Medulla oblongata (tissue), 1 donor: ENCODE results near the gene SND1.

ENCODE experiments used
- DNase-seq: peaks from one replicate; pipeline ENCODE4 v3.0.0-alpha.2; 2015; ENCODE audit errors: extremely low spot score

The SND1 gene

DNA sequence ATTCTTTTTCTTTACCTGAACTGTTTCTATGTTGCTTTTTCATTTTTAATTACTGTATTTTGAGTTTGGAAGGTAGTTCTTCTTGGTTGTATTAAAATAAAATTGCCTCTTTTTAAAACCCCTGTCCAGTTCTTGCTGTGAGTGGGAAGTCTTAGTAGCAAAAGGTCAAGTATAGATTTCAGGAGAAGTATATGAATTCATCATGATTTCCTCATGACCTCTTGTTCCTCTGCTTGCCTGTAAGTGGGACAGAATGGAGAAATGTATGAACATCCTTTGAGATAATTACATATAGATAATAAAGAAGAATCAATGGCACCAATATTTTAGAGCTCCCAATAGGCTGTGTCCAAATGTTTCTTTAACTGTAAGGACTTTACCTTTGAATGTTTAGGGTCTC, 253.0 kb downstream of the SND1 start:
- no peak for DNase-seq

DNA sequence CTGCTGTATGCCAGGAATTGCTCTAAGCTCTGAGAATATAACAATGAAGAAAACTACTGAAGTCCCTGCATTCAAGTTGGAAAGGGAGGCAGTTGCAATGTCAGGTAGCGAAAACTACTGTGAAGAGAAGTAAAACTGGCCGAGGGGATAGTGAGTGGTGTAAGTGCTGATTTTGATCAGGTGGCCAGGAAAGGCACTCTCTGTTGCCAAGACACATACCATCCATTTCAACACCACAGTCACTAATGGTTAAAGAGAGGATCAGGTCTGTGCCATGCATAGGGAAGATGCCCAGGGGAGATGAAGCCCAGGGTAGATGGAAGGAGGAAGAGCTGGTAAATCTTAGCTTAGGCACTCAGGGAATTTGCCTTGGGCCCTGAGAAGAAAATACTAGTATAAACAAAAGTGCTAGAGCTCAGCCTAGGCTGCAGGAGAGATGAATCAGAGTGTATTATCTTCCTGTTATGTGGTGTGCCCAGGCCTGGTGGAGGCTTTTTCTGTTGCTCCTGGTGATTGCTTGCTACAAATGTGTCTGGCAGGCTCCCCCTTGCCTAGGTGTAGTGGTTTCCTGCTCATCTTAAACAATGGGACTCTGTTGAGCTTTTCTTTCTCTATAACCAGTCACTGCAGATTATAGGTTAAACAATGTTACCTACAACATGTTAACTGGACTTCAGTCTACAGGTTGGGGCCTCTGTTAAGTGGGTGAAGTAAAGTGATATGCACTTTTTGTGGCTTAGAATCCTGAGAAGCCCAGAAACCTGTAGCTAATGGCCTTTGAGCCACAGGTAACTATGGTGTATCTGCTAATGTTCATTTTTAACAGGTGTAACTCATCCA, 253.7 kb downstream of the SND1 start:
- no peak for DNase-seq

DNA sequence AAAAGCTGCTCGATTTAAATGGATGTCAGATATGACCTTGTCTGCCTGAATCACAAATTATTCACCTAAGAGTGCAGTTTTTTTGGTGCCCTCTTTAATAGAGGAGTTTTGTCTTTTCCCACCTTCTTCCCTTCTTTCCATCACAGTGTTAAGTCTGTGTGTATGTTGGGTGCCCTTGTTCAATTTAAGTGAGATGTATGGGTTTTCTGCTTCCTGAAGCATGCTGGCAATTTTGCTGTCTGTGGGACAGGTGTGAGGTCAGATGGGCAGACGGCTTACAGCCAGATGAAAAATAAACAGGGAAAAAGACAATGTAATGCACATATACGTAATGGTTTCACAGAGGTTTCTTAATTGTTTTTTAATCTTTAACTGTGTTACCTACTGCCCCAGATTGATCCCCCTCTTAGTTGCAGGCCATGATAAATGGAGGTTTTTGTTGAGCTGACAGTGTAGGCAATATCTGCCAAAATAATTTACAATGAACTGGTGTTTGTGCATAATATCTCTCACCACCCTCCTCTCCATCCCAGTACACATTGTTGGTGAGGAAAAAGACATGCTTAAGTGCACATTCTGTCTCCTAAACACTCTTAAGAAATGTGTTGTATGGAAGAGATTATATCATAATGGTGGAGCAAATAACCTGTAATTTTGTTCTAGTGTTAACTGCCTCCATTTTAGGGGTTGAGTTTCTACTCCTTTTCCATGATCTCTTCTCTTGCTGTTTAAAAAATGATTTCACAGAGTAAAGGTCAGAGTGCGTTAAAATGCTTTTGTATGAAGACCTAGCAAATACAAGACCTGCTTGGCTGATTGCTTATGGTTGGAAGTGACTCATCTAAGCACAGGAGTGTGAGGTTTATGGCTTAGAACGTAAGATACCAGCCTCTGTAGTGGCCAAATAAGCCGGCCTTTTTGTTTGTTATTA, 255.4 kb downstream of the SND1 start:
- DNase-seq: no peak

DNA sequence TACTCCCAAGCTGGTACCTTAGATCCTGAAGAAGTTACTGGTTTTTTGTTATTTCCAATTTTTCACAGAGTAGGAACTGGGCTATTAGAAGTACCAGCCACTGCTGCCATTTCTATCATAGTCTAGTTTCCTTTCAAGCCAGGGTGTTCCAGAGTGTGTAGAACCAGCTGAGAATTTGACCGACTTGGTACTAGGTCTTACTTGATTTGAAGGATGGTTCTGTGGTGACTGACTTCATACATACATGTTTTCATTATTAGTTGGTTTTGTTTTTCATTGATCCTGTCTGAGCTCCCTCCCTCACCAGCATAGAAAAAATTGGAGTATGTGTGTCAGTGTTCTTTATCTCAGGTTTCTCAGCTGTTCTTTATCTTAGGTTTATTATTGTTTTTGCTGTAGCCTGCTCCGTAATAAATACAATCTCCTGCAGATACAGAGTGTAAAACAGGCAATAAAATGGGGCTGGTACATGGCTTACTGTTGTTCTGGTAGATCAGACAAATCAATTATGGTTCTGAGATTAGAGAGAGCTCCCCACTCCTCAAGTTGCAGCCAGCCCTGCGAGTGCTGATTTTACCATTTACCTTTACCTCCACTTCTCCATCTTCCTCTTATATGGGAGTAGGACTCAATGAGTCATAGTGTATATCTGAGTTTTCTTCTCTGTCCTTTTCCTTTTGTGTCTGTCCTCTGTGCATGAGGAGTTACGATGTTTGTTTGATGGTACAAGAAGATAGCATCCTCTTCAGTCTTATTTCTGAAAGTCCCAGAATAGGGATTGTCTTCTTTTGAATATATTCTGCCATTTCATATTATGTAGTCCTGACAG, 256.6 kb downstream of the SND1 start:
- no peak for DNase-seq

DNA sequence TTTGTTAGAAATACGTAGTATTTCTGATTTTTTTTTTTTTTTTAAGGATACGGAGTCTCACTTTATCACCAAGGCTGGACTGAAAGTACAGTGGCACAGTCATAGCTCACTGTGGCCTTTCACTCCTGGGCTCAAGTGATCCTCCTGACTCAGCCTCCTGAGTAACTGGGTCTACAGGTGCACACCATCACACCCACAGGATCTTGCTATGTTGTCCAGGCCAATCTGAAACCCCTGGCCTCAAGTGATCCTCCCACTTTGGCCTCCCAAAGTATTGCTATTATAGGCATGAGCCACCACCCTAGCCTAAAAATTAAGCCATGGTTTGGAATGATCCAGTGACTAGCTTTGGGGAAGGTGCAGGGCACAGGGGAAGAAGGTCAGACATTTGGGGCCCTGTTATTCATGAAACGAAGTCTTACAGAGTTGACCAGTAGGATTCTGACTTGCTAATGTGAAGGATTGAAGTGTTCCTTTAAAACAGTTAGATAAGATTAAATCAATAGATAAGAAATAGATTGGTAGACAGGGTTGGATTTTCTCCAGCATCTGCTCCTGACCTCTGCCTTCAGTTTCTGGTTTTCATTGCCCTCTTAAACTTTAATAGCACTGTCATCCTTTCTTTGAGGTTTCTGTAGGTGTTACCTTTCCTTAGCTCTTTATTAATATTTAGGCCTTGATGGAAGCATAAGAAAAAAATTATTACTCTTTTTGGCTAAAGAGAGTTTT, 257.6 kb downstream of the SND1 start:
- DNase-seq: no peak

DNA sequence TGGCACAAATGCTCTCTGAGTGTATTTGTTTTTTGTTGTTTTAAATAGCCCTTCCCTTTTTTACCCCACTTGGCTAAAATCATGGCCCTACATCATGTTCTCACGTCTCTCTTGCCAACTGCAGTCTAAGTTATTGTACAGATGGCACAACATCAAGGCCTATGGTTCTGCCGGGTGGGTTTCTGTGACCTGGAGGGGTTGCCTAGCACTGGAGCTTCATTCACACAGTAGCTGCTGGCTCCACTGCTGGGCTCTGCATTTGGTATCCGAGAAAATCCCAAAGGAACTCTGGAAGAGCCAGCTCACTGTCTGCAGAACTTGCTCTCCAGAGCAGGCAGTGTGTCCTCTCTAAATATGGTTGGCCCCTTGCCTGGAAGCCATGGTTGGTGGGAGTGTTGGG, 258.7 kb downstream of the SND1 start:
- no peak for DNase-seq

DNA sequence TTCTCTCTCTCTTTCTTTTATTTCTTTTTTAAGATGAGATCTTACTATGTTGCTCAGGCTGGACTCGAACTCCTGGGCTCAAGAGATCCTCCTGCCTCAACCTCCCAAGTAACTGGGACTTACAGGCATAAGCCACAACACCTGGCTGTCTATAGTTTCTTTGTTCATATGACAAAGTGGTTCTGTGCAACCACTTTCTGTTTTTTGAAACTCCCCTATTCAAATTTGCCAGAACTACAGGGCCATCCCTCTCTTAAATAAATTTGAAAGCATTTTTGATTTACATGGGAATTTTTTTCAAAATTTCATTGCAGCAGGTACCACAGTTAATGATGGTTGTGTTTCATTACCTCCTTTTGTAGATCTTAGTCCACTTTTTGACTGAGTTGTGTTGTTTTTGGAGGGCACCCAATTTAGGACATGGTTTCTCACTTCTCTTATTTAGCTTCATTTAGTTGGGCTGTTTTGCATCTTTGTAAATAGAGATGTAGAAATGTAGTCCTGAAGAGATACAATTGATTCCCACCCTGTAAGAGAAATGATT, 260.0 kb downstream of the SND1 start:
- DNase-seq: no peak

DNA sequence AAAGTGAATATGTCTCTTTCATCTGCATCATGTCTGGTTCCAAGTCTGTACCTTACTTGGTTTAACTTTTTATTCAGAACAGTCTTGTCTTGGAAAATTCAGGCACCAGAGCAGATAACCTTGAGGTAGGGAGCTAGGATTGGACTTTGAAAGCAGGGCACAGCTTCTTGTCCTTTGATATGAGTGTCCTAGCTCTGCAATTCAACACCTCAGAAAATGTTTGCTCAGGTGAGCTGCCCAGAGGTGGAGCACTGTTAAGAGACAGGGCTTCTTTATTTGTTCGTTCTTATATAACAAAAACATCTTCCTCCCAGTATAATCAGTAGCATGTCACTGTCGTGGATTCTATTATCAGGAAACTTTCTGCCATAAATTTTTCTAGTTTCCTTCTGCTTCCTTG, 260.9 kb downstream of the SND1 start:
- DNase-seq: no peak

DNA sequence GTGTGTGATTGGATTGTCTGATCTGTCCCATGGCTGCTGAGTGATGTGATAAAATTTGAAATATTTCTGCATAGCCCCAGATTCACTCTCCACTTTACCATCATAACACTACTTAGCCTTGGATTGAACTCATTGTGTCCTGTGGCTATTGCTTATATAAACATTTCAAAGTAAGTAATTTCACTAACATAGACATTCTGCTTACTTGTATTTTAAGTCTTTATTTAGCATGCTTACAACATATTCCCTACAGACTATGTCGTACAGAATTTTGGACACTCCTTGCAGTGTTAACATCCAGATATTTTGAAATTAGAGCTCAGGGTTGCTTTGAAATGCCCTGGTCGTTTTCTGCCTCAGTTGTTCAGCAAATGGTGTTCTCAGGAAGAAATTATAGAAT, 261.7 kb downstream of the SND1 start:
- DNase-seq: no peak

DNA sequence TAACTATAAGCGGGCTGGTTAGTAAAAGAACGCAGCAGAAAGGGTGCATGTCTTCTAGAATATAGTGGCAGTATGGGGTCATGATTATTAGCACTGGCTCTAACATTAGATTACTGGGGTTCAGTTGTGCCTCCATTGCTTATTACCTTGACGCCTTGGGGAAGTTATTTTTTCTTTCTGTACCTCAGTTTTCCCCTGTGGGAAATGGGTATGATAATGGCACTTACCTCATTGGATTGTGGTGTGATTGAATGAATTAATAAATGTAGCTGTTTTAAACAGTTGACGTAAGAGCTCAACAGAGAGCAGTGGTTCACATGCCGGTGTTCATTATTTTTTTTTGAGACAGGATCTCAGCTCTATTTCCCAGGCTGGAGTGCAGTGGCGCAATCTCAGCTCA, 262.7 kb downstream of the SND1 start:
- no peak for DNase-seq

DNA sequence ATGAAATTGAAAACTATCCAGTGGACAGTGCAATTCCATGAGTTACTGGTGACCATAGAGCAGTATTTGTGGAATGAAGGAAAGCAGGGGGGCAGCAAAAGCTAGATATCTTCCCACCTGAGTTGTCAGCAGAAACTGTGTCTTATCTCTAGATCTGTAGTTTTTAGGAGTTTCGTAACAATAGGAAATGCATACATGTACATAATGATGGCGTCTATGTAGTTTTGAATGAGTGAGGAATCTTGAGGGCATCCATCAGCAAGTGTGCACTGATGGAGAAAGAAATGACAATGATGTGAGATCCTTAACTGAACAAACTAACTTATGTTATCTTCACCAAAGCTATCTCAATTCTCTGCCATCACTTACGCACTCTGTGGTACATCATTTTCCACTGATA, 264.7 kb downstream of the SND1 start:
- DNase-seq: no peak

DNA sequence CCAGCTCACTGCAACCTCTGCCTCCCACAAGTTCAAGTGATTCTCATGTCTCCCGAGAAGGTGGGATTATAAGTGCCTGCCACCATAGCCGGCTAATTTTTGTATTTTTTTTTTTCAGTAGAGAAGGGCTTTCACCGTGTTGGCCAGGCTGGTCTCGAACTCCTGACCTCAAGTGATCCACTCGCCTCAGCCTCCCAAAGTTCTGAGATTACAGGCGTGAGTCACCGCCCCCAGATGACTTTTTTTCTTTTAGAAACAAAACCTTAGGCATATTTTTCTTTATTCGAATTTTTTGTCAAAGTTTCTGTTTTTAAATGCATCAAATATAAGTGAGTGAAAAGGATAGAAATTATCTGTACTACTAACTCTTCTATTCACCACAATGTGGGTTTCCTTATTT, 266.1 kb downstream of the SND1 start:
- no peak for DNase-seq

DNA sequence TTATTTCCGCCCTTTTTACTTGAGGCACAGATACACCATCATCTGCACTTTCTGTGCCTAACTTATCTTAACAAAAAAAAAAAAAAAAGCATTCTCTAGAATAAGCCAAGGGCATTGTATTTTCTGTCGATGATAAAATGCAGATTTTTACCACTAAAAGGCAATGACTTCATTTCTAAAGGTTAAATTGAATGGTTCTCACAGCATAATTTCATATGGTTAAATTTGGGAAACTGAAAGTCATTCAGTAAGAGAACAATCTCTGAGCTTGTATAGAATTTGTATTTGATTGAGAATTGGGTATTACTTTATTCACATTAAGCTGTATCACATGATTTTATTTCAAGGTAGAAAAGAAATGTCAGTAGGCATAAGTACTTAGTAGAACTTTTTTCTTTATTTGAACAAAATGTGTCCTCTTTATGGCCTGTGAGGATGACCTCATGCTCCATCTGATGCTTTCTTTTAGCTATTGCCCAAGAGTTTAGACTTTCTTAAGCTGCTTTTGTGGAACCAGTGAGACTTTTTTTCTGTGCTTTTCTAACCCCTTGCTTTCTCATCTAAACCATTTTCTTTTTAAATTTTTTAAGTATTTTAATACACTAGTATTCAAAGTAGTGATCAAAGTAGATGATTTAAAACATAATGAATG, 268.9 kb downstream of the SND1 start:
- no peak for DNase-seq

DNA sequence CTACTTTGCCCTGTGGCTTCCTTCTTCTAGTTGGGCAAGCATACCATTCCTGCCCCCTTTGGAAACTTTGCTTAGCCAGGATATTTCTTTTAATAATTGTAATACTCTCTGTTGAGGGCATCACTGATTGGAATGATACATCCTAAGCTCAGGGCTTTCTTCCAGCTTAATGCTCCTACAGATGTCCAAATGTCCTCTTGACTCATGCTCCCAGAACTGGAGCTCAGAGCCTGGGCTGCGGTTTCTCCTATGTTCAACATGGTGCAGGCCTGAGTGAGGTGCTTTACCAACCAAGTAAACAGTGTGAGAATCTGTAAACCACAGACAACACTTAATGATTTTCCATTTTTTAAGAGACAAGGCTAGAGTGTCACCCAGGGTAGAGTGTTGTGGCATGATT, 270.7 kb downstream of the SND1 start:
- no peak for DNase-seq

DNA sequence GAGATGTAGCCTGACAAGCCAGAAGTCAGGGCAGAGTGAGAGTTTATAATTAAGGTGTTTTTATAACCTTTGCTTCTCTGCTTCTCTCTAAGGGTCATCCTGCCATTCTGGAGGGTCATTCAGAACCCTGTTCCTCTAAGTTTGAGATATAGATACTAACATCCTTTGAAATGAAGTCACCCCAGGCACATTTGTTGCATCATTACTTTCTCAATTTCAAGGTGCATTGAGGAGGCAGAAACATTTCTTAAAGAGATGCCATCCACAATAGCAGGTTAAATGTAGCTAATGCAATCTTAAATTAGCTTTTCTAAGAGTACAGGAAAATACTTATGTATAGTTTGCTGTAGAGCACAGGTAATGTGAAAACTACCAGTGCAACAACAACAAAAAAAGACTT, 272.9 kb downstream of the SND1 start:
- DNase-seq: no peak

DNA sequence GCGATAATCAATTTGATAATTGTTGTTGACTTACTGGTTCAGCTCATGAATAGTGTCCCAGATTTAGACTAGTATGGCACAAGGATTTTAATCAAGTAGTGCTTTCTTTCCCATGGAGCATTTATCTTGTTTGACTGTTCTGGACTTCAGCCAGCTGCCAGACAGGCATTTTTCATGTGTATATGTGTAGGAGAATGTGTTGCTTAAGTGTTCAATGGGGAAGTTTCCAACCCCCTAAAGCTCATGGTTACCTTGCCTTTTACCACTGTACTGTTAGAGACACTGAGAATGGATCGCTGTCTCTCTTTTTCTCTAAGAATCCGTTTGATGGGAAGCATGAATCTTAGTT, 275.3 kb downstream of the SND1 start:
- no peak for DNase-seq

DNA sequence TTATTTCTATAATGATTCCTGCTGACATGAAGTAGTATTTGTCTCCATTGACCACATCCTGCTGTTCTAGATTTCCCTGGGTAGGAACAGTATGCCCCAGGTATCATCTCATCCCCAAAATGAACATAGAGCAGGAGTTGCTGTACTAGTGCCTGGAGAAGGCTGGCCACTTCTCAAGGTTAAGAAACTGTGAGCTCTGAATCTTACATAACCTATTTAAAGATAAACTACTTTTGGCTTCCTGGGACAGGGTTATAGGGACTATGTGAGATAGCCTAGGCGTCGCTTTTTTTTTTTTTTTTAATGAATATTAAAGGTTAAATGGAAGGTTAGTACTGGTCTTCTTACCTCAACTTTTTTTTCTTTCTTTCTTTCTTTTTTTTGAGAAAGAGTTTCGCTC, 276.2 kb downstream of the SND1 start:
- no peak for DNase-seq

DNA sequence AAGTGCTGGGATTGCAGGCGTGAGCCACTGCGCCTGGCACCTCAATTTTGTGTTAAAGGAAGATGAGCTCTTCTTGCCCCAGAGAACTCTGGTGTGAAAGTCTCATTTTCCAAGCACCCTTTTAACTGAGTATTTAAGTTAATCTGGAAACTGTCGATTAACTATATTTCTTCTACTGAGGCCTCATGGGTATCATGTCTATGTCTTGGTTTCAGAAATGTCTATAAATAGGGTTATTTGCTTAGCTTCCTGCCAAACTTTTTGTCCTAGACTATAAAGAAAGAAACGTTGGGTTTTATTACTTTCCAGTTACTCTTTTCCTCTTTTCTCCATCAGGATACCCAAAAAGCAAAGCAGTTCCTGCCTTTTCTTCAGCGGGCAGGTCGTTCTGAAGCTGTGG, 276.9 kb downstream of the SND1 start:
- DNase-seq: no peak

DNA sequence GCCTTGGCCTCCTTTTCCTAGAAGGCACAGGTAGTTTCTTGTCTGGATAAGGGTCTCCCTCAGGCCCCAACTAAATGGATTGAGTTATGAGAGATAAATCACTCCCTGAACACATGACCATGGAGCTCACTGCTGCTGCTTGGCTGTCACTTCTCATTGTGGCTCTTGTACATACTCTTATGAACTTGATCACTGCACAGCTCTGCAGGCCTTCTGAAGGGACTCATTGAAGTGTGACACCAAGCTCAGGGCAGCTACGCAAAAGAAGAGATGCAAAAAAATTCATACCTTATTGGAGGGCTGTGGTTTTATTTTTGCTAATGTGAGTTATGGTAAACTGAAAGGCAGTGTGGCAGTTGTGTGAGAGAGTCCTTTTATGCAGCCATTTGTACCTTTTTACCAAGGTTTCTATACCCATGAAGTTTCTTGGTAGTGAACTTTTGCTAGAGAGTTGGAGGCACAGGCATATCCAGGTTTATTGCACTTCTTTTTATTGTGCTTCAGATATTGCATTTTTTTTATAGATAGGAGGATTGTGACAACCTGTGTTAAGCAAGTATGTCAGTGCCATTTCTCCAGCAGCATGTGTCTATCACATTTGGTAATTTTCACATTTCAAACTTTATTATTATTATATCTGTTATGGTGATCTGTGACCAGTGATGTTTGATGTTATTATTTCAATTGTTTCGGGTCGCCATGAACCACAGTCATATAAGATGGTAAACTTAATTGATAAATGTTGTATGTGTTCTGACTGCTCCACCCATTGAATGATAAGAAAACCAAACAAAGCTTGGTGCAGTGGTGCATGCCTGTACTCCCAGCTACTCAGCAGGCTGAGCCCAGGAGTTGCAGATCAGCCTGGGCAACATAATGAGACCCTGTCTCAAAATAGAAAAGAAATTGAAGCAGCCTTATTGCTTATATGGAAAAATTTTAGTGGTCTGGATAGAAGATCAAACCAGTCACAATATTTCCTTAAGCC, 278.6 kb downstream of the SND1 start:
- DNase-seq: no peak

DNA sequence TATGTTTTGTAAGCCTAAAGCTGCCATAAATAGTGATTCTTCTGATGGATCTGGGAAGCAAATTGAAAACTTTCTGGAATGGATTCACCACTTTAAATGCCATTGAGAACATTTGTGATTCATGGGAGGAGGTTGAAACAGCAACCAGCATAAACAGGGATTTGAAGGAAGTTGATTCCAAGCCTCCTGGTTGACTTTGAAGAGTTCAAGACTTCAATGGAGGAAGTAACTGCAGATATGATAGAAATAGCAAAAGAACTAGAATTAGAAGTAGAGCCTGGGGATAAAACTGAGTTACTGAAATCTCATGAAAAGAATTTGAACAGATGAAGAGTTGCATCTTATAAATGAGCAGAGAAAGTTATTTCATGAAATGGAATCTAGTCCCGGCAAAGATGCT, 280.1 kb downstream of the SND1 start:
- no peak for DNase-seq
